Neural progenitor cell (in vitro differentiated cells): ENCODE measurements around the gene PLEKHH2. TPM values are rescaled to one million over a fixed set of nuclear protein-coding genes. Genes with fewer than 3 reads are reported as not detected.

Experiments
- DNase-seq: peaks from one replicate; pipeline ENCODE4 v3.0.0-alpha.2; 2016; ENCODE audit warnings: low spot score
- H2AFZ ChIP-seq: fragments of 200-600 bp; sonication (generic); replicated peaks from 2 replicates; pipeline ENCODE4 v1.6.1; 2016; ENCODE audit warnings: antibody characterized with exemption
- H3F3A ChIP-seq: fragments of 200-600 bp; sonication (generic); 2 replicates; pipeline ENCODE4 v1.6.1; 2016; ENCODE audit warnings: antibody characterized with exemption, low read depth
- H3K27ac ChIP-seq: fragments of 200-600 bp; sonication (generic); 2 replicates; pipeline ENCODE4 v1.5.1; 2016; ENCODE audit warnings: mild to moderate bottlenecking
- H3K27me3 ChIP-seq: fragments of 200-600 bp; sonication (generic); 2 replicates; pipeline ENCODE4 v1.6.1; 2016; ENCODE audit warnings: mild to moderate bottlenecking, moderate library complexity
- H3K36me3 ChIP-seq: fragments of 200-600 bp; sonication (generic); 2 replicates; pipeline ENCODE4 v1.5.1; 2016
- H3K4me1 ChIP-seq: fragments of 200-600 bp; sonication (generic); 2 replicates; pipeline ENCODE4 v1.6.1; 2016; ENCODE audit warnings: mixed run types
- H3K4me2 ChIP-seq: fragments of 200-600 bp; sonication (generic); 2 replicates; pipeline ENCODE4 v1.6.1; 2016
- H3K4me3 ChIP-seq: fragments of 200-600 bp; sonication (generic); 2 replicates; pipeline ENCODE4 v1.5.1; 2016
- H3K79me2 ChIP-seq: fragments of 200-600 bp; sonication (generic); 2 replicates; pipeline ENCODE4 v1.6.1; 2016; ENCODE audit warnings: low read depth
- H3K9ac ChIP-seq: fragments of 200-600 bp; sonication (generic); 2 replicates; pipeline ENCODE4 v1.6.1; 2016
- H3K9me3 ChIP-seq: fragments of 200-600 bp; sonication (generic); 2 replicates; pipeline ENCODE4 v1.5.1; 2016; ENCODE audit warnings: low read depth
- H4K20me1 ChIP-seq: fragments of 200-600 bp; sonication (generic); 2 replicates; pipeline ENCODE4 v1.6.1; 2016; ENCODE audit warnings: low read depth
- H3K27ac Mint-ChIP-seq: 3 replicates; pipeline ENCODE4 v1.8.0; 2021; ENCODE audit warnings: mixed read lengths
- H3K27me3 Mint-ChIP-seq: 2 replicates; pipeline ENCODE4 v1.8.0; 2022; ENCODE audit warnings: low read depth, mild to moderate bottlenecking, inconsistent platforms, moderate library complexity, mixed read lengths; ENCODE audit not compliant: insufficient read depth
- H3K36me3 Mint-ChIP-seq: 3 replicates; pipeline ENCODE4 v1.8.0; 2021; ENCODE audit warnings: mixed read lengths
- H3K4me1 Mint-ChIP-seq: 3 replicates; pipeline ENCODE4 v1.8.0; 2021; ENCODE audit warnings: mixed read lengths
- H3K4me3 Mint-ChIP-seq: 3 replicates; pipeline ENCODE4 v1.8.0; 2021; ENCODE audit warnings: mild to moderate bottlenecking, moderate library complexity, mixed read lengths
- H3K9me3 Mint-ChIP-seq: 3 replicates; pipeline ENCODE4 v1.8.0; 2020; ENCODE audit warnings: mixed read lengths
- EZH2 ChIP-seq: fragments of 200-600 bp; sonication (generic); IDR thresholded peaks from 2 replicates; pipeline ENCODE4 v1.6.1; 2017; ENCODE audit warnings: antibody characterized with exemption, mild to moderate bottlenecking, moderate library complexity
- EZH2phosphoT487 ChIP-seq: fragments of 200-600 bp; sonication (generic); IDR thresholded peaks from 2 replicates; pipeline ENCODE4 v1.6.1; 2017; ENCODE audit warnings: antibody characterized with exemption
- total RNA-seq: library from RNA; depleted of rRNA; stranded (reverse); fragments of >200 nt; gene quantifications from 2 replicates; pipeline ENCODE4 v1.2.3, GENCODE V29; 2015; ENCODE audit warnings: low replicate concordance
- TF ChIP-seq, protein P1 (sequence below): fragments of 200-600 bp; sonication (generic); IDR thresholded peaks from 2 replicates; pipeline ENCODE4 v1.5.1; 2017; ENCODE audit warnings: antibody characterized with exemption, mild to moderate bottlenecking

Gene PLEKHH2
- total RNA-seq, 1 donor from 2014 or later, result 11.2 TPM

DNA sequence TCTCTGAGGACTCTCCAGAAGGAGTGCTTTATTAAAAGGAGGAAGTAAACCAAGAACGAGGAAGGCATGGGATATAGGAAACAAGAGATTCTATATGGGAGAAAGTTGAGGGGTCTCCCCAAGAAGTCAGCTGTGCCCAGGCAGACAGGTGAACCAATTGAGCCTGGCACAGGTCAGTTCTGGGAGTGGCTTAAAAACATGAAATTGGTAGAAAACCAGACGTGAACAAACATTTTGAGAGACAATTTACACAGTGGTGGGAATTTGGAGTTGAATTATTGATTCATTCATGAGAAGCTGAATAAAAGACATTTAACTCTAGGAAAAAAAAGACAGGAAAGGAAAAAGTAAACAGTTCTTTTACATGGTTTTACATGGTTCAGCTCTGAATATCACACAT is 16.4 kb downstream of the PLEKHH2 start:
- Histone ChIP-seq H3K4me2 (no peak overlapping the region), H3K36me3 (no peaks in the 10 kb centered on the region), H3K9me3 (no peaks in the 10 kb centered on the region), H3K27me3 (no peaks in the 10 kb centered on the region), H3K9ac (no peak overlapping the region), H4K20me1 (no peaks in the 10 kb centered on the region), H3K79me2 (no peaks in the 10 kb centered on the region), H2AFZ (no peak overlapping the region), H3F3A (no peaks in the 10 kb centered on the region), H3K27ac (no peak overlapping the region), H3K4me1 (no peaks in the 10 kb centered on the region), H3K4me3 (no peak overlapping the region)
- Mint-ChIP-seq H3K27ac (no peak overlapping the region), H3K9me3 (no peaks in the 10 kb centered on the region), H3K36me3 (no peaks in the 10 kb centered on the region), H3K27me3 (peaks cover 2% of the 10 kb centered on the region), H3K4me3 (no peak overlapping the region), H3K4me1 (no peaks in the 10 kb centered on the region)
- no peak for DNase-seq
- TF ChIP-seq, protein P1, sequence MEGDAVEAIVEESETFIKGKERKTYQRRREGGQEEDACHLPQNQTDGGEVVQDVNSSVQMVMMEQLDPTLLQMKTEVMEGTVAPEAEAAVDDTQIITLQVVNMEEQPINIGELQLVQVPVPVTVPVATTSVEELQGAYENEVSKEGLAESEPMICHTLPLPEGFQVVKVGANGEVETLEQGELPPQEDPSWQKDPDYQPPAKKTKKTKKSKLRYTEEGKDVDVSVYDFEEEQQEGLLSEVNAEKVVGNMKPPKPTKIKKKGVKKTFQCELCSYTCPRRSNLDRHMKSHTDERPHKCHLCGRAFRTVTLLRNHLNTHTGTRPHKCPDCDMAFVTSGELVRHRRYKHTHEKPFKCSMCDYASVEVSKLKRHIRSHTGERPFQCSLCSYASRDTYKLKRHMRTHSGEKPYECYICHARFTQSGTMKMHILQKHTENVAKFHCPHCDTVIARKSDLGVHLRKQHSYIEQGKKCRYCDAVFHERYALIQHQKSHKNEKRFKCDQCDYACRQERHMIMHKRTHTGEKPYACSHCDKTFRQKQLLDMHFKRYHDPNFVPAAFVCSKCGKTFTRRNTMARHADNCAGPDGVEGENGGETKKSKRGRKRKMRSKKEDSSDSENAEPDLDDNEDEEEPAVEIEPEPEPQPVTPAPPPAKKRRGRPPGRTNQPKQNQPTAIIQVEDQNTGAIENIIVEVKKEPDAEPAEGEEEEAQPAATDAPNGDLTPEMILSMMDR, result no peak
- TF ChIP-seq EZH2phosphoT487 (no peak), EZH2 (no peak)

DNA sequence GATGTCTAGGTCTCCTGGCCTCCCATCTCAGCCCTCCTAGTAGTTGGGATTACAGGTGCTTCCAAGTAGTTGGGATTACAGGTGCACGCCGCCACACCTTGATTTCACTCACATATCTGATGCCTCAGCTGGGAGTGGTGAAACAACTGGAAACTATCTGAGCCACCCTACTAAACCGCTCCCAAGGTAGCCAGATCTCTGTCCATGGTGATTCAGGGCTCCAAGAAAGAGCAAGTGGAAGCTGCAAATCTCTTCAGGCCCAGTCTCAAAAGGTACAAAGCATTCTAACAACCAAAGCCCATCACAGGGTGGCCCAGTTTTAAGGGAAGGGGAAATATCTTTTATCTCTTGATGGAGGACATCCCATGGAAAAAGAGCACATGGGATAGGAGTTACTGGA is 20.2 kb downstream of the PLEKHH2 start:
- H3K27ac Mint-ChIP-seq, result no peak overlapping the region
- Histone ChIP-seq H2AFZ (no peak overlapping the region), H3K4me3 (no peak overlapping the region), H3K9me3 (no peaks in the 10 kb centered on the region), H3K36me3 (no peaks in the 10 kb centered on the region), H3K4me2 (no peak overlapping the region), H4K20me1 (no peaks in the 10 kb centered on the region), H3K79me2 (no peaks in the 10 kb centered on the region), H3K27ac (no peak overlapping the region), H3F3A (no peaks in the 10 kb centered on the region), H3K4me1 (no peaks in the 10 kb centered on the region), H3K27me3 (no peaks in the 10 kb centered on the region), H3K9ac (no peak overlapping the region)
- no peak overlapping the region for H3K4me3 Mint-ChIP-seq
- no peaks in the 10 kb centered on the region for H3K4me1 Mint-ChIP-seq
- H3K9me3 Mint-ChIP-seq, result no peaks in the 10 kb centered on the region
- H3K36me3 Mint-ChIP-seq, result no peaks in the 10 kb centered on the region
- peaks cover 2% of the 10 kb centered on the region for H3K27me3 Mint-ChIP-seq
- no peak for DNase-seq
- TF ChIP-seq, protein P1, result no peak
- no peak for TF ChIP-seq EZH2
- TF ChIP-seq EZH2phosphoT487, result no peak

DNA sequence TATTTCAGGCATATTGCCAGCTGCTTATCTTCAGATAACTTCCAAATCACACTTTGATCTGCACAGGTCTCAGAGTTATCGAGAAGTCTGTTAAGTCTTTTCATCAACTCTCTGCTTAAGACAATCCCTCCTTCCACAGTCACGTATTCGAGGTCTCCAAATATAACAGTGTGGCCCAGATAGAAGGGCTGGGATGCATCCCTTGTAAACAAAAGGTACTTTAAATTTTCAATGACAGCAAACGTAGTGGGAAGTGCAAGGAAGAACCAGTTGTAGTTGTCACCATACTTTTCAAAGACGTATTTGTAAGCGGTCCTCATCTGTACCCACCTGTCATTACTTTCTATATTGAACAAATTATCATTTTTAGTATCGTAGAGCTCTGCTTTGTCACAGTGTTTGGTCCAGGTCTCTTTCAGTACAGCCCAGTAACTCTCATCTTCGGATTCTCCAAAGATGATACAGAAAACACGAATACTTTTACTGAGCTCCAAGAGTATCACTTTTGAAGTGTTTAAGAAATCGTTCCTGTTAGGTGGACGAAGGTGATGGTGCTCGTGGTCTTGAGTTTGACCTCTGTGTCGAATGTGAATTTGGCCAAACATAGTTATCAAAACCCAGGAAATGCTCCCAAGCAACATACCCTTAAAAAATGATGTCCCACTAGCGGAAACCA is 38.7 kb downstream of the PLEKHH2 start:
- Histone ChIP-seq H3K9me3 (no peaks in the 10 kb centered on the region), H3K27ac (no peak overlapping the region), H2AFZ (no peak overlapping the region), H3F3A (no peaks in the 10 kb centered on the region), H3K9ac (no peak overlapping the region), H3K4me2 (no peak overlapping the region), H3K4me3 (no peak overlapping the region), H4K20me1 (no peaks in the 10 kb centered on the region), H3K36me3 (no peaks in the 10 kb centered on the region), H3K27me3 (no peaks in the 10 kb centered on the region), H3K79me2 (no peaks in the 10 kb centered on the region), H3K4me1 (no peaks in the 10 kb centered on the region)
- no peak overlapping the region for H3K4me3 Mint-ChIP-seq
- TF ChIP-seq EZH2 (no peak), EZH2phosphoT487 (no peak)
- TF ChIP-seq, protein P1, result no peak
- H3K9me3 Mint-ChIP-seq, result peaks cover 10% of the 10 kb centered on the region
- peaks cover 1% of the 10 kb centered on the region for H3K36me3 Mint-ChIP-seq
- H3K27ac Mint-ChIP-seq, result no peak overlapping the region
- no peak for DNase-seq
- peaks cover 3% of the 10 kb centered on the region for H3K4me1 Mint-ChIP-seq
- H3K27me3 Mint-ChIP-seq, result no peaks in the 10 kb centered on the region
